HepG2 (cell line): ENCODE measurements around the gene PDE8B.

Source experiments
- ASH2L ChIP-seq: fragments of 300-600, 200-600 bp; sonication (generic); IDR thresholded peaks from 2 replicates; pipeline ENCODE4 v1.7.0; 2017; ENCODE audit warnings: low read depth, mild to moderate bottlenecking, moderate library complexity, mixed read lengths, low read length; ENCODE audit not compliant: insufficient read length
- MXD4 ChIP-seq: IDR thresholded peaks from 2 replicates; pipeline ENCODE4 v1.6.1; 2016; ENCODE audit warnings: mild to moderate bottlenecking, missing biosample characterization, missing genetic modification reagents
- SIX1 ChIP-seq: sonication (generic); formaldehyde crosslinking; IDR thresholded peaks from 2 replicates; pipeline ENCODE4 v1.4.0; 2020; ENCODE audit warnings: missing genetic modification reagents, borderline replicate concordance
- THYN1 ChIP-seq: sonication (generic); formaldehyde crosslinking; IDR thresholded peaks from 2 replicates; pipeline ENCODE4 v1.8.1; 2023; ENCODE audit warnings: low read depth, mild to moderate bottlenecking, moderate library complexity, missing genetic modification reagents, borderline replicate concordance
- YY1 ChIP-seq: IDR thresholded peaks from 2 replicates; pipeline ENCODE4 v1.6.1; 2011; ENCODE audit warnings: low read length, low read depth, moderate library complexity, mild to moderate bottlenecking; ENCODE audit not compliant: insufficient read depth, insufficient replicate concordance
- ZNF615 ChIP-seq: sonication (generic); formaldehyde crosslinking; IDR thresholded peaks from 2 replicates; pipeline ENCODE4 v1.5.0; 2020; ENCODE audit warnings: mild to moderate bottlenecking, missing genetic modification reagents, borderline replicate concordance
- TF ChIP-seq, protein P1 (sequence below): sonication (generic); formaldehyde crosslinking; IDR thresholded peaks from 2 replicates; pipeline ENCODE4 v1.8.1; 2023; ENCODE audit warnings: mild to moderate bottlenecking, inconsistent platforms, moderate library complexity, missing genetic modification reagents, borderline replicate concordance
- TF ChIP-seq, protein P2 (sequence below): IDR thresholded peaks from 2 replicates; pipeline ENCODE4 v1.6.1; 2012; ENCODE audit warnings: inconsistent platforms
- TF ChIP-seq, protein P3 (sequence below): sonication (generic); formaldehyde crosslinking; IDR thresholded peaks from 2 replicates; pipeline ENCODE4 v1.4.0; 2020; ENCODE audit warnings: missing genetic modification reagents

DNA sequence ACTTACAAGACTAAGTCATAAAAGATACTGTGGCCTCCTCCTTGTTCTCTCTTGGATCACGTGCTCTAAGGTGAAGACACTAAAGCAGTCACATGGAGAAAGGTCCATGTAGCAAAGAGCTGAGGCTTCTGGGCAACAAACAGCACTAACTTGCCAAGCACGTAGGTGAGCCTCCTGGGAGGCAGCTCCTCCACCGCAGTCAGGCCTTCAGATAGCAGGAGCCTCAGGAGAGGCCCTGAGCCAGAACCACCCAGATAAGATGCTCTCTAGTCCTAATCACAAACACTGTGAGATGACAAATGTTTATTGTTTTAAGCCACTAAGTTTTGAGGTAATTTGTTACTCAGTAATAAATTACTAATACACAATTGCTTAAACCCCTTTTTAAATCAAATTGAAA, 243.6 kb downstream of the PDE8B start:
- TF ChIP-seq ZNF615 (no peak), YY1 (no peak), THYN1 (CRISPR knock-in tag) (no peak), ASH2L (no peak), SIX1 (CRISPR knock-in tag) (no peak), MXD4 (CRISPR knock-in tag) (no peak)
- TF ChIP-seq, protein P1, sequence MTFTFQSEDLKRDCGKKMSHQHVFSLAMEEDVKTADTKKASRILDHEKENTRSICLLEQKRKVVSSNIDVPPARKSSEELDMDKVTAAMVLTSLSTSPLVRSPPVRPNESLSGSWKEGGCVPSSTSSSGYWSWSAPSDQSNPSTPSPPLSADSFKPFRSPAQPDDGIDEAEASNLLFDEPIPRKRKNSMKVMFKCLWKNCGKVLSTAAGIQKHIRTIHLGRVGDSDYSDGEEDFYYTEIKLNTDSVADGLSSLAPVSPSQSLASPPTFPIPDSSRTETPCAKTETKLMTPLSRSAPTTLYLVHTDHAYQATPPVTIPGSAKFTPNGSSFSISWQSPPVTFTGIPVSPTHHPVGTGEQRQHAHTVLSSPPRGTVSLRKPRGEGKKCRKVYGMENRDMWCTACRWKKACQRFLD: no peak
- TF ChIP-seq, protein P2, sequence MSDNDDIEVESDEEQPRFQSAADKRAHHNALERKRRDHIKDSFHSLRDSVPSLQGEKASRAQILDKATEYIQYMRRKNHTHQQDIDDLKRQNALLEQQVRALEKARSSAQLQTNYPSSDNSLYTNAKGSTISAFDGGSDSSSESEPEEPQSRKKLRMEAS: no peak
- TF ChIP-seq, protein P3, sequence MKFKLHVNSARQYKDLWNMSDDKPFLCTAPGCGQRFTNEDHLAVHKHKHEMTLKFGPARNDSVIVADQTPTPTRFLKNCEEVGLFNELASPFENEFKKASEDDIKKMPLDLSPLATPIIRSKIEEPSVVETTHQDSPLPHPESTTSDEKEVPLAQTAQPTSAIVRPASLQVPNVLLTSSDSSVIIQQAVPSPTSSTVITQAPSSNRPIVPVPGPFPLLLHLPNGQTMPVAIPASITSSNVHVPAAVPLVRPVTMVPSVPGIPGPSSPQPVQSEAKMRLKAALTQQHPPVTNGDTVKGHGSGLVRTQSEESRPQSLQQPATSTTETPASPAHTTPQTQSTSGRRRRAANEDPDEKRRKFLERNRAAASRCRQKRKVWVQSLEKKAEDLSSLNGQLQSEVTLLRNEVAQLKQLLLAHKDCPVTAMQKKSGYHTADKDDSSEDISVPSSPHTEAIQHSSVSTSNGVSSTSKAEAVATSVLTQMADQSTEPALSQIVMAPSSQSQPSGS (CRISPR knock-in tag): no peak
